GM12892 (cell line): ENCODE results near the gene NFYC.

Experiments
- POLR2A ChIP-seq: IDR thresholded peaks from 2 replicates; pipeline ENCODE4 v1.6.1; 2011; ENCODE audit warnings: low read depth, low read length, control low read depth
- POLR2AphosphoS5 ChIP-seq: IDR thresholded peaks from 2 replicates; pipeline ENCODE4 v1.6.1; 2011; ENCODE audit warnings: low read depth, low read length, control low read depth
- TAF1 ChIP-seq: IDR thresholded peaks from 2 replicates; pipeline ENCODE4 v1.6.1; 2011; ENCODE audit warnings: low read depth, mild to moderate bottlenecking, control low read depth, low read length, borderline replicate concordance

GRCh38 chr1:40696294-40696693 is 4.8 kb downstream of the NFYC start:
- TF ChIP-seq TAF1: no peak
- no peak for TF ChIP-seq POLR2A
- no peak for TF ChIP-seq POLR2AphosphoS5
